ENCODE data around the gene EHD1.

The EHD1 gene

GRCh38 chr11:64891880-64892279, 13.5 kb upstream of the EHD1 start:
- Histone ChIP-seq H2AFZ (ENCODE audit: low read length) (no peak overlapping the region), H3K9me2 (replicated peaks; ENCODE audit: insufficient read depth, low read length) (no peaks in the 10 kb centered on the region), H3K4me2 (ENCODE audit: low read depth, low read length) (no peak overlapping the region), H3K9me3 (replicated peaks; ENCODE audit: insufficient read depth, low read length) (no peaks in the 10 kb centered on the region), H3K9ac (ENCODE audit: low read length) (no peak overlapping the region), H3K79me2 (ENCODE audit: low read length) (no peaks in the 10 kb centered on the region), H3K36me3 (replicated peaks; ENCODE audit: insufficient read depth, low read length) (no peaks in the 10 kb centered on the region), H4K20me1 (ENCODE audit: insufficient read depth, low read length) (no peaks in the 10 kb centered on the region), H3K4me1 (ENCODE audit: low read length) (0 out of 2 replicates have a peak, but pooled peaks cover 2% of the 10 kb centered on the region), H3K4me3 (ENCODE audit: low read length) (no peak overlapping the region), H3F3A (ENCODE audit: insufficient read depth, low read length) (no peaks in the 10 kb centered on the region), H3K27me3 (replicated peaks; ENCODE audit: insufficient read depth, low read length) (no peaks in the 10 kb centered on the region), H3K27ac (ENCODE audit: low read length) (no peak overlapping the region)
- no peak for DNase-seq
- TF ChIP-seq CTCF (IDR thresholded peaks at IDR 0.05; ENCODE audit: low read length) = no peak
- no peak for TF ChIP-seq EZH2 (optimal IDR thresholded peaks at IDR 0.05; ENCODE audit: low read depth, low read length)
- TF ChIP-seq EZH2phosphoT487 (IDR thresholded peaks at IDR 0.05; ENCODE audit: low read length) = no peak

GRCh38 chr11:64891215-64891848, 12.9 kb upstream of the EHD1 start:
- 0 out of 2 replicates have a peak, but pooled peaks cover 2% of the 10 kb centered on the region for H3K4me1 ChIP-seq (ENCODE audit: low read length)

GRCh38 chr11:64890522-64890939, 12.1 kb upstream of the EHD1 start:
- no peak overlapping the region for H3K4me2 ChIP-seq (ENCODE audit: low read depth, low read length)
- 0 out of 2 replicates have a peak, but pooled peaks cover 2% of the 10 kb centered on the region for H3K4me1 ChIP-seq (ENCODE audit: low read length)
- no peaks in the 10 kb centered on the region for H3K9me2 ChIP-seq (replicated peaks; ENCODE audit: insufficient read depth, low read length)
- no peaks in the 10 kb centered on the region for H3F3A ChIP-seq (ENCODE audit: insufficient read depth, low read length)
- no peak overlapping the region for H3K4me3 ChIP-seq (ENCODE audit: low read length)
- H3K27me3 ChIP-seq (replicated peaks; ENCODE audit: insufficient read depth, low read length) = peaks cover 6% of the 10 kb centered on the region; the same call in 1 of the 2 replicates
- H3K36me3 ChIP-seq (replicated peaks; ENCODE audit: insufficient read depth, low read length) = no peaks in the 10 kb centered on the region
- no peak overlapping the region for H3K9ac ChIP-seq (ENCODE audit: low read length)
- DNase-seq = no peak
- H3K9me3 ChIP-seq (replicated peaks; ENCODE audit: insufficient read depth, low read length) = no peaks in the 10 kb centered on the region
- TF ChIP-seq EZH2phosphoT487 (IDR thresholded peaks at IDR 0.05; ENCODE audit: low read length) (no peak), EZH2 (optimal IDR thresholded peaks at IDR 0.05; ENCODE audit: low read depth, low read length) (no peak), CTCF (IDR thresholded peaks at IDR 0.05; ENCODE audit: low read length) (no peak)
- H3K27ac ChIP-seq (ENCODE audit: low read length) = no peak overlapping the region
- H3K79me2 ChIP-seq (ENCODE audit: low read length) = no peaks in the 10 kb centered on the region
- H4K20me1 ChIP-seq (ENCODE audit: insufficient read depth, low read length) = no peaks in the 10 kb centered on the region
- H2AFZ ChIP-seq (ENCODE audit: low read length) = no peak overlapping the region

More at GRCh38 chr11:64891215-64891848, 12.9 kb upstream of the EHD1 start:
- H3K36me3 ChIP-seq (replicated peaks; ENCODE audit: insufficient read depth, low read length) = no peaks in the 10 kb centered on the region
- TF ChIP-seq EZH2 (optimal IDR thresholded peaks at IDR 0.05; ENCODE audit: low read depth, low read length) (no peak), EZH2phosphoT487 (IDR thresholded peaks at IDR 0.05; ENCODE audit: low read length) (no peak), CTCF (IDR thresholded peaks at IDR 0.05; ENCODE audit: low read length) (no peak)
- no peaks in the 10 kb centered on the region for H3F3A ChIP-seq (ENCODE audit: insufficient read depth, low read length)
- H3K4me2 ChIP-seq (ENCODE audit: low read depth, low read length) = no peak overlapping the region
- no peak overlapping the region for H3K9ac ChIP-seq (ENCODE audit: low read length)
- H3K79me2 ChIP-seq (ENCODE audit: low read length) = no peaks in the 10 kb centered on the region
- no peaks in the 10 kb centered on the region for H4K20me1 ChIP-seq (ENCODE audit: insufficient read depth, low read length)
- H3K9me3 ChIP-seq (replicated peaks; ENCODE audit: insufficient read depth, low read length) = no peaks in the 10 kb centered on the region
- no peak overlapping the region for H3K4me3 ChIP-seq (ENCODE audit: low read length)
- no peaks in the 10 kb centered on the region for H3K9me2 ChIP-seq (replicated peaks; ENCODE audit: insufficient read depth, low read length)
- H3K27me3 ChIP-seq (replicated peaks; ENCODE audit: insufficient read depth, low read length) = no peaks in the 10 kb centered on the region
- H3K27ac ChIP-seq (ENCODE audit: low read length) = no peak overlapping the region
- no peak overlapping the region for H2AFZ ChIP-seq (ENCODE audit: low read length)
- DNase-seq = no peak

All from MM.1S (cell line).